Esophagus (tissue), 2 donors: ENCODE measurements around the gene GALNT6. TPM values are rescaled to one million over a fixed set of nuclear protein-coding genes. Genes with fewer than 3 reads are reported as not detected.

Experiments
- H3K27ac ChIP-seq, 2 donors: one replicate each; pipeline ENCODE4 v1.5.1; 2013; ENCODE audit warnings: low read depth in 2 of 2, mild to moderate bottlenecking in 2 of 2, inconsistent platforms in 1 of 2, low read length in 1 of 2, moderate library complexity in 1 of 2
- H3K27me3 ChIP-seq, 2 donors: one replicate each; pipeline ENCODE4 v1.6.1; 2013; ENCODE audit warnings: low read length in 2 of 2, control low read depth in 1 of 2, mild to moderate bottlenecking in 1 of 2; ENCODE audit not compliant: insufficient read depth in 2 of 2, control insufficient read depth in 1 of 2
- H3K36me3 ChIP-seq, 2 donors: one replicate each; pipeline ENCODE4 v1.6.1; 2013; ENCODE audit warnings: low read length in 1 of 2; ENCODE audit not compliant: control insufficient read depth in 2 of 2, insufficient read depth in 2 of 2
- H3K4me1 ChIP-seq, 2 donors: one replicate each; pipeline ENCODE4 v1.6.1; 2013; ENCODE audit warnings: low read length in 1 of 2; ENCODE audit not compliant: control insufficient read depth in 2 of 2, insufficient read depth in 2 of 2
- H3K4me3 ChIP-seq, 2 donors: one replicate each; pipeline ENCODE4 v1.5.1; 2013; ENCODE audit warnings: low read length in 2 of 2, mild to moderate bottlenecking in 2 of 2, low read depth in 1 of 2, moderate library complexity in 1 of 2
- H3K9me3 ChIP-seq, 2 donors: one replicate each; pipeline ENCODE4 v1.6.1; 2013; ENCODE audit warnings: mild to moderate bottlenecking in 2 of 2, low read depth in 1 of 2, low read length in 1 of 2, moderate library complexity in 1 of 2; ENCODE audit not compliant: control insufficient read depth in 2 of 2, insufficient read depth in 1 of 2
- WGBS, 2 donors: extraction: QIAGEN DNeasy Blood & Tissue Kit; methylation state at CpG; one replicate each; pipeline ENCODE4 v1.1.7; 2013; 5-methylcytosine and 5-hydroxymethylcytosine counted together
- polyA plus RNA-seq, 2 donors: library from polyadenylated mRNA; stranded (reverse); fragments of 200-250 nt; gene quantifications; one replicate each; pipeline ENCODE4 v1.2.3, GENCODE V29; 2013
- donor health status: healthy with polysubstance abuse.
- donor health status: Bipolar disorder and iron deficiency.

GALNT6 gene
- polyA plus RNA-seq, 2 donors = 0.94 to 1.1 TPM

DNA sequence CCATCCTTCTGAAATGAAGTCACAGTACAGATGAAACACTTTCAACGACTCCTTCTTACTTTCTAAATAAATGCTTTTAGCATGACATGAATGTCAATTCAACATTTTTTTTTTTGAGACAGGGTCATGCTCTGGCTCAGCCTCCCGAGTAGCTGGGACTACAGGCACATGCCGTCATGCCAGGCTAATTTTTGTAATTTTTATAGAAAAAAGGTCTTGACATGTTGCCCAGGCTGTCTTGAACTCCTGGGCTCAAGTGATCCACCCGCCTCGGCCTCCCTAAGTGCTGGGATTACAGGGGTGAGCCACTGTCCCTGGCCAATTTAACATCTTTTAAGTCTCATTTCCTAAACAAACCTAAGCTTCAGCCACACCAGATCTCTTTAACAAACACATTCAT lies 16.4 kb downstream of the GALNT6 start:
- 71 to 75% methylated on average over 5 of the region's 5 CpGs for WGBS, 2 donors
- peaks cover 0 to 5% of the 10 kb centered on the region in 2 donors for H3K4me1 ChIP-seq
- no peak overlapping the region for H3K4me3 ChIP-seq

DNA sequence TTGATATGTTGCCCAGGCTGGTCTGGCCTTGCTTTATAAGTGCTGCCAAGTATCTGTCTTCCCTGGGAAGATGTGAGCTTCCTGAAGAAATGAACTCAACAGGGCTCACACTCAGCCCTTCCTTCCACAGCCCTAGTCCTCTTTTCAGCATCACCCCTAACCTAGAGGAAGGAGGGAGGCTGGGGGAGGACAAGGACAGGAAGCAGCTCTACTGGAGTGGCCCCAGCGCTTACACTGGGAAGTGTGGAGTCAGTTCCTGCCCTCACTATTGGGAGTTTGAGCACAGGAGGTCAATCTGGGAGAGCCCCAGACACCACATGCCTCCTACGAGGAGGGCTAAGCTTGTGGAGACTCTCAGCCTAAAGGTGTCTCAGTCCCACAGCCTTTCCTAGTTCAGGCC lies 16.8 kb downstream of the GALNT6 start:
- no peak overlapping the region for H3K27ac ChIP-seq
- no peaks in the 10 kb centered on the region for H3K9me3 ChIP-seq
- H3K4me1 ChIP-seq = peaks cover 0 to 5% of the 10 kb centered on the region in 2 donors
- no peak overlapping the region for H3K4me3 ChIP-seq
- H3K27me3 ChIP-seq = no peaks in the 10 kb centered on the region
- H3K36me3 ChIP-seq = peaks cover 0 to under 1% of the 10 kb centered on the region in 2 donors
- 83 to 87% methylated on average over 2 of the region's 2 CpGs for WGBS, 2 donors

More for the DNA sequence above, 16.4 kb downstream of the GALNT6 start:
- Histone ChIP-seq H3K36me3 (peaks cover 0 to 4% of the 10 kb centered on the region in 2 donors), H3K9me3 (no peaks in the 10 kb centered on the region), H3K27ac (no peak overlapping the region), H3K27me3 (no peaks in the 10 kb centered on the region)

DNA sequence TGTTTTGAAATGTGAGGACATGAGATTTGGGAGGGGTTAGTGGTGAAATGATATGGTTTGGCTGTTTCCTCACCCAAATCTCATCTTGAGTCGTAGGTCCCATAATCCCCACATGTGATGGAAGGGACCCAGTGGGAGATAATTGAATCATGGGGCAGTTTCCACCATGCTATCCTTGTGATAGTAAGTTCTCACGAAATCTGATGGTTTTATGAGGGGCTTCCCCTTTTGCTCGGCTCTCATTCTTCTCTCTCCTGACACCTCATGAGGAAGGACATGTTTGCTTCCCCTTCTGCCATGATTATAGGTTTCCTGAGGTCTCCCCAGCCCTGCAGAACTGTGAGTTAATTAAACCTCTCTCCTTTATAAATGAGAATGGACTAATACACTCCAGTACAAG lies 18.0 kb downstream of the GALNT6 start:
- no peak overlapping the region for H3K27ac ChIP-seq
- H3K27me3 ChIP-seq = no peaks in the 10 kb centered on the region
- H3K36me3 ChIP-seq = no peaks in the 10 kb centered on the region
- WGBS, 2 donors = 83 to 85% methylated on average over 3 of the region's 3 CpGs
- H3K4me3 ChIP-seq = no peak overlapping the region
- peaks cover 0 to 5% of the 10 kb centered on the region in 2 donors for H3K4me1 ChIP-seq
- no peaks in the 10 kb centered on the region for H3K9me3 ChIP-seq

DNA sequence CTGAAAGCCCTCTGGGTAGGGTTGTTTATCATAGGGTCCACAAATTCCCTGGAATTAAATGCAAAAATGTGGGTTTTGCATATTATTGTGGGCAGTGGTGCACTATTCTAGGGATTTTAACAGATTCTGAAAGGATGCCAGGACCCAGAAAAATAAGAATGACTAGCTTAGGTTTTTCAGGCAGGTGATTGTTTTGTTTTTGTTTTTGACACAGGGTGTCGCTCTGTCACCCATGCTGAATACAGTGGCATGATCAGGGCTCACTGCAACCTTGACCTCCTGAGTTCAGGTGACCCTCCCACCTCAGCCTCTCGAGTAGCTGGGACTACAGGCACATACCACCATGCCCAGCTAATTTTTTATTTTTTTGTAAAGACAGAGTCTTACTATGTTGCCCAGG lies 19.2 kb downstream of the GALNT6 start:
- Histone ChIP-seq H3K9me3 (no peaks in the 10 kb centered on the region), H3K4me1 (peaks cover 0 to 5% of the 10 kb centered on the region in 2 donors), H3K27ac (peak overlapping the region in 1 of 2 donors; percentile 62), H3K4me3 (no peak overlapping the region), H3K27me3 (no peaks in the 10 kb centered on the region), H3K36me3 (no peaks in the 10 kb centered on the region)
- 71 to 82% methylated on average over 2 of the region's 2 CpGs for WGBS, 2 donors

DNA sequence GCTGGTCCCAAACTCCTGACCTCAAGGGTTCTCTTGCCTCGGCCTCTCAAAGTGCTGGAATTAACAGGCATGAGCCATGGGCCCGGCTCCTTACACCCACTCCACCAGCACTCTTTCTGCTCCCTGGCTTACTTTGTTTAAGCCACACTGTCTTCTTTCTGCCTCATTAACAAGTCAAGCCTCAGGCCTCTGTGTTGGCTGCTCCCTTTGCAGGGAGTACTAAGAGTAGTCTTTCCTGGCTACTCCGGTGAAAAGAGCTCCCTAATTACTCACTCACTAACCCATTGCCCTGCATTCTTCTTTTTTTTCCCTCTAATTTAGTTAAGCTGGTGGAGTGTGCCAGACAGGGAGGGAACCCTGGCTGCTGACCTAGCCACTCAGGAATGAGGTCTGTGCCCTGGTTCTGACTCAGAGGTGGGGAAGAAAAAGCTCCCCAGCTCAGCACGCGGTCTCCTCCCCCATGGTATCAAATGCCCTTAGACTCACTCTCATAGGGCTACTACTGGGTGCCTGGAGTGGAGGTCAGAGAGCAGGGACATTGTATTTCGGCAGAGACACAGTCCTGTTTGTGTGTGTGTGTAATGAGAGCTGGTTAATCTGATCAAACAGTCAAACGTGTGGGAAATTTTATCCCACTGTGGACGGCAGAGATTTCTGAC lies 19.8 kb downstream of the GALNT6 start:
- WGBS, 2 donors = 23 to 28% methylated on average over 8 of the region's 8 CpGs
- Histone ChIP-seq H3K27ac (peak overlapping the region in 1 of 2 donors; percentile 62), H3K9me3 (no peaks in the 10 kb centered on the region), H3K36me3 (no peaks in the 10 kb centered on the region), H3K4me1 (peaks cover 0 to 5% of the 10 kb centered on the region in 2 donors), H3K27me3 (no peaks in the 10 kb centered on the region), H3K4me3 (no peak overlapping the region)

DNA sequence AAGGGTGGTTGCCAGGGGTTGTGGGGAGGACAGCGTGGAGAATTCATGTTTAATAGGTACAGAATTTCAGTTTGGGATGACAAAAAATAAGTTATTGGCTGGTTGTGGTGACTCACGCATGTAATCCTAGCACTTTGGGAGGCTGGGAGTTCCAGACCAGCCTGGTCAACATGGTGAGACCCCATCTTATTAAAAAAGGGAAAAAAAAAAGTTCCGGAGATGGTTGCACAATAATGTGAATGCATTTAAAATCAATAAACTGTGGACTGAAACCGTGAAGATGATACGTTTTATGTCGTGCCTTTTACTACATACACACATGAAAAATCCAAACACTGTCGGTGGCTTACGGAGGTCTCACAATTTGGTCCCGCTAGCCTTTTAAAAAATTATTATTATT lies 20.5 kb downstream of the GALNT6 start:
- Histone ChIP-seq H3K27me3 (no peaks in the 10 kb centered on the region), H3K27ac (no peak overlapping the region), H3K4me3 (no peak overlapping the region), H3K9me3 (no peaks in the 10 kb centered on the region), H3K36me3 (no peaks in the 10 kb centered on the region), H3K4me1 (peaks cover 0 to 5% of the 10 kb centered on the region in 2 donors)
- WGBS, 2 donors = 92 to 97% methylated on average over 9 of the region's 9 CpGs

DNA sequence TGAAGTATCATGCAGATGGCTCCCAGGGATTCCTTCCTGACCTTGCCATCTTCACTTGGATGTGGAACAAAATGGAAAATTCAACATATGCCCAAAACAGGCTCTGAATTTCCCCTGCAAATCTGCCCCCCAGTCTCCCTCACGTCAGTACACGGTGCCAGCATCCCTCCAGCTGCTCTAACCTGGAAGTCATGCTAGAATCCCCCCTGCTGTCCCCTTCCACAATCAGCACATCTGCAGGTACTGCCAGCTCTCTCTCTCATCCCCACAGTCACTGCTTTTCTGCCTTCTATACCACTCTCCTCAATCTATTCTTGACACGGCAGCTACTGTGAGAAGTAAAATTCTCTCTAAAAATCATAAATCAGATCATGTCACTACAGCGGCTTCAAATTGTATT lies 21.6 kb downstream of the GALNT6 start:
- WGBS, 2 donors = 84 to 87% methylated on average over 4 of the region's 4 CpGs
- Histone ChIP-seq H3K27ac (peak overlapping the region in 1 of 2 donors; percentile 17), H3K9me3 (no peaks in the 10 kb centered on the region), H3K4me1 (peaks cover 0 to 5% of the 10 kb centered on the region in 2 donors), H3K4me3 (no peak overlapping the region), H3K36me3 (no peaks in the 10 kb centered on the region), H3K27me3 (no peaks in the 10 kb centered on the region)

DNA sequence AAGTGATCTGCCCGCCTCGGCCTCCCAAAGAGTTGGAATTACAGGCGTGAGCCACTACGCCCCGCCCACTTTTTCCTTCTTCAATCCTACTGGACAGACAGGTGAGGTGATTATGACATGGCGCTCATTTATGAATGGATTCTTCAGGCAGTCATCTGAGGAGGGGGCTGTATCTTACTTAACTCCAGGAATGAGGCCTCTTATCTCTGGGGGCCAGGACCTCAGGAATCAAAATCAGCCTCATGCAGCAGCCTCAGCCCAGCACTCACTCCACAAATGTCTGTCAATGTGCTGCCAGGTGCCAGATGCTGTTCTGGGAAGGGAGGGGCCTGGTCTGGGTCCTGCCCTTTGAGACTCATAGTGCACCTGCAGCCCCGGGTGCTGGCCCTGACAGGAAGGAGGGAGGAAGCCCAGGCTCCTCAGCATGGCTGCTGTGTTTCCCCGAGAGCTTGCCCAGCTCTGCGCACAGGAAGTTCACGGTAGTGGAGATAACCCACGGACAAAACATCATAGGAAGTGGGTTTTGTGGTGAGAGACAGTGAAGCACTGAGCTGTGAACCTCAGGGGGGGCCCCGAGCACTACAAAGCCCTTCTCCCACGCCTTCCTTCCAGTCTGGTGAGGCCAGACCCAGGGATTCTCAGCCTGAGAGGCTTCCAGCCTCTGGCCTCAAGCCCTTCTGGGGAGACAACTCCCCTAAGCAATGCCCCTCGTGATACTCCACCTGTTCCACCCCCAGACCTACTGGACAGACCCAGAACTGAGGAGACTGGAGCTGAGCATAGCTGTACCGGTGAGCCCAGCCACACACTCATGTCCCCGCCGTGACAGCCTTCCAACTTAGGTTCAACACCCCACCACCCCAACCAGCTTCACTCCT lies 22.3 kb downstream of the GALNT6 start:
- WGBS, 2 donors = 68 to 75% methylated on average over 17 of the region's 17 CpGs
- H3K4me3 ChIP-seq = no peak overlapping the region
- peak overlapping the region in 1 of 2 donors; percentile 17 for H3K27ac ChIP-seq
- peaks cover 0 to 5% of the 10 kb centered on the region in 2 donors for H3K4me1 ChIP-seq
- no peaks in the 10 kb centered on the region for H3K27me3 ChIP-seq
- no peaks in the 10 kb centered on the region for H3K36me3 ChIP-seq
- H3K9me3 ChIP-seq = no peaks in the 10 kb centered on the region

DNA sequence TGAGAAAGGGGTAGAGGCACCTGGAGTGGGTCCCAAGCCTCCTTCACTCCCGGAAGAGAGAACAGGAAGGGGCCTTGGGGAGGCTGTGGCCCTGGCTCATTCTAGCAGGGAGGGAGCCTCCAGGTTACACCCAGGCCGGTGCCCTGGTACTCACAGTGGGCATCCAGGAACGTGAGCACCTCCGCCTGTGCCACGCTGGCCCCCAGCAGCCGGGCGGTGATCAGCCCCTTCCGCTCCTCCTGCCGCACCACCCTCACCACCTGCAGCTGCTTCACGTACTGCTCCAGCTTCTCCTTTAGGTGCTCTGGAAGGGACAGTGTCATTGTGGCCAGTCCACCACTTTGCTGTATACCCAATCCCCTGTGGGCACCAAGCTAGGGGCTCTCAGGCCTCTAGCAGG lies 25.9 kb downstream of the GALNT6 start:
- Histone ChIP-seq H3K4me3 (no peak overlapping the region), H3K27ac (no peak overlapping the region), H3K4me1 (no peaks in the 10 kb centered on the region), H3K27me3 (no peaks in the 10 kb centered on the region), H3K9me3 (no peaks in the 10 kb centered on the region), H3K36me3 (no peaks in the 10 kb centered on the region)
- 95% methylated on average over 10 of the region's 10 CpGs for WGBS, 2 donors
